Upper lobe of right lung (tissue), 1 donor: ENCODE results near the gene LYPD3. TPM values are rescaled to one million over a fixed set of nuclear protein-coding genes. Genes with fewer than 3 reads are reported as not detected.

Experiments used
- ATAC-seq: fragments of 200-7000 bp; cut with Tn5 transposase; one replicate; pipeline ENCODE4 v1.9.1; 2020; ENCODE audit warnings: mild to moderate bottlenecking, moderate library complexity
- DNase-seq: peaks from one replicate; pipeline ENCODE4 v3.0.0-alpha.2; 2020
- H3K27ac ChIP-seq: fragments of 200-600 bp; one replicate; pipeline ENCODE4 v1.8.0; 2022
- H3K27me3 ChIP-seq: fragments of 200-600 bp; one replicate; pipeline ENCODE4 v1.8.0; 2022; ENCODE audit warnings: mild to moderate bottlenecking
- H3K36me3 ChIP-seq: fragments of 200-600 bp; one replicate; pipeline ENCODE4 v1.8.0; 2022
- H3K4me1 ChIP-seq: fragments of 200-600 bp; one replicate; pipeline ENCODE4 v1.8.0; 2022
- H3K4me3 ChIP-seq: fragments of 200-600 bp; one replicate; pipeline ENCODE4 v1.8.0; 2022; ENCODE audit warnings: mild to moderate bottlenecking
- H3K9me3 ChIP-seq: fragments of 200-600 bp; one replicate; pipeline ENCODE4 v1.8.0; 2022
- intact Hi-C: fragments of 100-400 bp; cut with DNase I; formaldehyde crosslinking; loops from one replicate; pipeline ENCODE4 v1.11.0; 2022
- total RNA-seq: library from RNA; stranded (reverse); fragmentation: NEBNext Ultra II Directional; extraction: Animal tissue kit (Norgen Biotek cat#: 25700); gene quantifications from one replicate; pipeline ENCODE4 v1.2.1, GENCODE V29; 2021
- TF ChIP-seq, protein P1 (sequence below): fragments of 200-600 bp; IDR thresholded peaks from one replicate; pipeline ENCODE4 v1.8.0; 2022; ENCODE audit warnings: antibody characterized with exemption
- donor health status: DM: no; HTN: yes; CAD: no; lungs with severe emphysema.

The LYPD3 gene
- total RNA-seq, 1 donor from 2014 or later, result 0.75 TPM

DNA sequence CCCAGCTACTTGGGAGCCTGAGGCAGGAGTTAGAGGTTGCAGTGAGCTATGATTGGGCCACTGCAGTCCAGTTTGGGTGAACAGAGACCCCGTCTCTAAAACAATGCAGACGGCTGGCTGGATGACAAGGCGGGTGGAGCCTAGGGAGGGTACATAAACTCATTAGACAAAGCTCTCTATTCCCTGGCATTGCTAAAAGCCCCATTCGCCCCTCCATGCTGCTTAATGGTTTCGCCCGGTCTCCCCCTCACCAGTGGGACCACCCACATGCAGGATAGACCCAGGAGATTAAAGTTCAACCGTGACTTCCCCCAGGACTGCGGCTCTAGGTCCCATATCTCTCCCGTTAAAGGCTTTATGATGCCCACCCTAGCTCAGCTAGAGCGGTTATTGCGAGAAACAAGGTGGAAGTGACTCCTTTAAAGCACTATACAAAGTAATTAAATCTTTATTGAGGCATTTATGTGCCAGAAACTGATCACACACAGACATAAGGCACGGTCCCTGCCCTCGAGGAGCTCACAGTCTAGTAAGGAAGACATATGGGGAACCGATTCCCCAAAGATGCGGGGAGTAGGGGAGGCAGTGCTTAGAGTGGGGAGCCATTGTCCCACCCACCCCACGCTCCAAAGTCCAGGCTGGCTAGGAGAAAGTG is 4.9 kb downstream of the LYPD3 start:
- DNase-seq (no peak), ATAC-seq (no peak)
- Histone ChIP-seq H3K27ac (no peak overlapping the region), H3K27me3 (peaks cover 4% of the 10 kb centered on the region), H3K9me3 (no peaks in the 10 kb centered on the region), H3K4me3 (no peak overlapping the region), H3K36me3 (no peaks in the 10 kb centered on the region), H3K4me1 (peaks cover 10% of the 10 kb centered on the region)
- TF ChIP-seq, protein P1, sequence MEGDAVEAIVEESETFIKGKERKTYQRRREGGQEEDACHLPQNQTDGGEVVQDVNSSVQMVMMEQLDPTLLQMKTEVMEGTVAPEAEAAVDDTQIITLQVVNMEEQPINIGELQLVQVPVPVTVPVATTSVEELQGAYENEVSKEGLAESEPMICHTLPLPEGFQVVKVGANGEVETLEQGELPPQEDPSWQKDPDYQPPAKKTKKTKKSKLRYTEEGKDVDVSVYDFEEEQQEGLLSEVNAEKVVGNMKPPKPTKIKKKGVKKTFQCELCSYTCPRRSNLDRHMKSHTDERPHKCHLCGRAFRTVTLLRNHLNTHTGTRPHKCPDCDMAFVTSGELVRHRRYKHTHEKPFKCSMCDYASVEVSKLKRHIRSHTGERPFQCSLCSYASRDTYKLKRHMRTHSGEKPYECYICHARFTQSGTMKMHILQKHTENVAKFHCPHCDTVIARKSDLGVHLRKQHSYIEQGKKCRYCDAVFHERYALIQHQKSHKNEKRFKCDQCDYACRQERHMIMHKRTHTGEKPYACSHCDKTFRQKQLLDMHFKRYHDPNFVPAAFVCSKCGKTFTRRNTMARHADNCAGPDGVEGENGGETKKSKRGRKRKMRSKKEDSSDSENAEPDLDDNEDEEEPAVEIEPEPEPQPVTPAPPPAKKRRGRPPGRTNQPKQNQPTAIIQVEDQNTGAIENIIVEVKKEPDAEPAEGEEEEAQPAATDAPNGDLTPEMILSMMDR, result no peak
- intact Hi-C loops, result no loop called here

DNA sequence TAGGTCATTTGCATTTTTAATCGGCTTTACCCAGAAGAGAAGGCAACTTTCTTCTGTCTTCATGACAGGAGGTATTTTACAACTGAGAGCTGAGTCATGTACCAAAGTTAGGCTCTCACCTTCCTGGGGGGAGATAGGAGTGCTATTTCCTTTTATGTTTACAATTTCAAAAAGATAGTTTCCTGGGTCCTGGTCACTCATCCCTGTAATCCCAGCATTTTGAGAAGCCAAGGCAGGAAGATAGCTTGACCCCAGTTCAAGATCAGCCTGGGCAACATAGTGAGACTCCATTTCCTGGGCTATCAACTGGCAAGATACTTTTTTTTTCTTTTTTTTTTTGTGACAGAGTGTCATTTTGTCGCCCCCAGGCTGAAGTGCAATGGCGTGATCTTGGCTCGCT is 7.6 kb downstream of the LYPD3 start:
- Histone ChIP-seq H3K4me3 (no peak overlapping the region), H3K9me3 (no peaks in the 10 kb centered on the region), H3K36me3 (no peaks in the 10 kb centered on the region), H3K4me1 (peaks cover 3% of the 10 kb centered on the region), H3K27me3 (no peaks in the 10 kb centered on the region), H3K27ac (no peak overlapping the region)
- intact Hi-C loops, result no loop called here
- TF ChIP-seq, protein P1, result no peak
- ATAC-seq, result no peak
- no peak for DNase-seq

- H3K9me3 ChIP-seq, result no peaks in the 10 kb centered on the region
- H3K4me1 ChIP-seq, result peaks cover 3% of the 10 kb centered on the region
- no peak for ATAC-seq
- TF ChIP-seq, protein P1, result no peak
- H3K36me3 ChIP-seq, result no peaks in the 10 kb centered on the region
- no peak overlapping the region for H3K4me3 ChIP-seq
- no peaks in the 10 kb centered on the region for H3K27me3 ChIP-seq
- no peak overlapping the region for H3K27ac ChIP-seq
- intact Hi-C loops, result no loop called here
- no peak for DNase-seq
These were observed 9.9 kb downstream of the LYPD3 start for GRCh38 chr19:43455321-43456113.

DNA sequence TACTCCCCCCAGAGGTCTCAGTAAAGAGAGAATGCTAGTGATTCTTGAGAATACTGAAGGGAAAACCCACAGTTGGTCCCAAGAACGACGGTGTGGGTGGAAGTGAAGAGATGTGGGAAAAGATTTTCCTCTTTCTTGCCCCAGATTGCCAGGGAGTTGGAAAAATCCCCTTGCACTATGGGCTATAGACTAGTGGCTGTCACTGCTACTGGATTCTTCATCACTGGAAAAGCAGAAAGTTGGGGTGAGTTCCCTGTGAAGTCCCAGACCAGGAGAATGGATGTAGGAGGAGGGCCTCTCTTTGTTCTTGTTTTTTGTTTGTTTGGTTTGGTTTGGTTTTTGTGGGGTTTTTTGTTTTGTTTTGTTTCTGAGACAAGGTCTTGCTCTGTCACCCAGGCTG is 11.4 kb downstream of the LYPD3 start:
- TF ChIP-seq, protein P1, result no peak
- DNase-seq, result no peak
- Histone ChIP-seq H3K27me3 (no peaks in the 10 kb centered on the region), H3K9me3 (no peaks in the 10 kb centered on the region), H3K4me1 (peaks cover 3% of the 10 kb centered on the region), H3K27ac (no peak overlapping the region), H3K4me3 (no peak overlapping the region), H3K36me3 (no peaks in the 10 kb centered on the region)
- intact Hi-C loops, result no loop called here
- ATAC-seq, result no peak

GRCh38 chr19:43452582-43452981 is 12.8 kb downstream of the LYPD3 start:
- Histone ChIP-seq H3K4me1 (peaks cover 3% of the 10 kb centered on the region), H3K27ac (no peak overlapping the region), H3K9me3 (no peaks in the 10 kb centered on the region), H3K36me3 (no peaks in the 10 kb centered on the region), H3K27me3 (no peaks in the 10 kb centered on the region), H3K4me3 (no peak overlapping the region)
- intact Hi-C loops, result no loop called here
- TF ChIP-seq, protein P1, result no peak
- DNase-seq (no peak), ATAC-seq (no peak)
